HepG2 (cell line): Measurements from ENCODE around the gene MICAL3. TPM values are rescaled to one million over a fixed set of nuclear protein-coding genes. Genes with fewer than 3 reads are reported as not detected.

ENCODE experiments used
- ATRX ChIP-seq: sonication (generic); formaldehyde crosslinking; IDR thresholded peaks from 2 replicates; pipeline ENCODE4 v1.4.0; 2020; ENCODE audit warnings: missing genetic modification reagents, borderline replicate concordance
- ETV5 ChIP-seq: IDR thresholded peaks from 2 replicates; pipeline ENCODE4 v1.6.1; 2018; ENCODE audit warnings: missing biosample characterization, missing genetic modification reagents, inconsistent platforms, borderline replicate concordance
- GATAD2A ChIP-seq: IDR thresholded peaks from 2 replicates; pipeline ENCODE4 v1.6.1; 2016
- NR2F2 ChIP-seq: IDR thresholded peaks from 2 replicates; pipeline ENCODE4 v1.6.1; 2012; ENCODE audit warnings: low read depth, inconsistent platforms, borderline replicate concordance
- PHF8 ChIP-seq: sonication (generic); formaldehyde crosslinking; IDR thresholded peaks from 2 replicates; pipeline ENCODE4 v1.5.0; 2020; ENCODE audit warnings: missing genetic modification reagents
- POLR2A ChIP-seq, 2 experiments: IDR thresholded peaks; 2 replicates each; pipeline ENCODE4 v1.6.1; 2011; ENCODE audit warnings: low read depth in 2 of 2, low read length in 2 of 2, mild to moderate bottlenecking in 1 of 2, moderate library complexity in 1 of 2; ENCODE audit not compliant: insufficient read depth in 1 of 2
- RELA ChIP-seq: sonication (generic); formaldehyde crosslinking; IDR thresholded peaks from 2 replicates; pipeline ENCODE4 v1.4.0; 2020; ENCODE audit warnings: missing genetic modification reagents
- ZBTB21 ChIP-seq: sonication (generic); formaldehyde crosslinking; IDR thresholded peaks from 2 replicates; pipeline ENCODE4 v1.4.0; 2020; ENCODE audit warnings: missing genetic modification reagents
- ZMYM2 ChIP-seq: sonication (generic); formaldehyde crosslinking; IDR thresholded peaks from 2 replicates; pipeline ENCODE4 v1.8.0; 2022; ENCODE audit warnings: mild to moderate bottlenecking, missing genetic modification reagents
- ZNF543 ChIP-seq: sonication (generic); formaldehyde crosslinking; IDR thresholded peaks from 2 replicates; pipeline ENCODE4 v1.4.0; 2020; ENCODE audit warnings: mild to moderate bottlenecking, missing genetic modification reagents
- ZNF598 ChIP-seq: sonication (generic); formaldehyde crosslinking; IDR thresholded peaks from 2 replicates; pipeline ENCODE4 v1.5.1; 2020; ENCODE audit warnings: mild to moderate bottlenecking, missing genetic modification reagents, borderline replicate concordance
- ZNF614 ChIP-seq: IDR thresholded peaks from 2 replicates; pipeline ENCODE4 v1.6.1; 2018; ENCODE audit warnings: missing biosample characterization, missing genetic modification reagents, inconsistent platforms, borderline replicate concordance
- ZNF788 ChIP-seq: sonication (generic); formaldehyde crosslinking; IDR thresholded peaks from 2 replicates; pipeline ENCODE4 v1.5.0; 2020; ENCODE audit warnings: mild to moderate bottlenecking, missing genetic modification reagents, borderline replicate concordance
- polyA plus RNA-seq, 8 experiments: library from polyadenylated mRNA; depleted of rRNA in 3 of 8; stranded (reverse) in 7 of 8; unstranded in 1 of 8; fragments of >200 nt; fragmentation: Illumina TruSeq in 4 of 8; extraction: Trizol in 4 of 8; gene quantifications; 2 replicates each; pipeline versions ENCODE4 v1.2.1 to v1.2.3, GENCODE V29; 2011 to 2016; ENCODE audit warnings: low read depth in 4 of 8, missing spikeins in 1 of 8, mixed read lengths in 1 of 8; ENCODE audit not compliant: insufficient read depth in 1 of 8
- total RNA-seq, 5 experiments: library from RNA; depleted of rRNA; stranded (reverse); fragments of >200 nt; fragmentation: Illumina TruSeq; extraction: Trizol; gene quantifications; 2 replicates each; pipeline ENCODE4 v1.2.3, GENCODE V29; 2016; ENCODE audit warnings: low read depth in 1 of 5
- TF ChIP-seq, protein P1 (sequence below): IDR thresholded peaks from 2 replicates; pipeline ENCODE4 v1.6.1; 2012; ENCODE audit warnings: low read depth, low read length, improper control_type of control experiment
- TF ChIP-seq, protein P2 (sequence below), 2 experiments: fragments of 450-650 bp in 1 of 2; sonication (generic) in 1 of 2; formaldehyde crosslinking in 1 of 2; IDR thresholded peaks; 2 replicates each; pipeline versions ENCODE4 v1.6.1 to v1.8.0; 2016 to 2022; ENCODE audit warnings: antibody characterized with exemption in 1 of 2, mild to moderate bottlenecking in 1 of 2, missing genetic modification reagents in 1 of 2
- TF ChIP-seq, protein P3 (sequence below): IDR thresholded peaks from 2 replicates; pipeline ENCODE4 v1.6.1; 2018; ENCODE audit warnings: missing genetic modification reagents, mild to moderate bottlenecking, missing compliant biosample characterization
- TF ChIP-seq, protein P4 (sequence below): sonication (generic); formaldehyde crosslinking; IDR thresholded peaks from 2 replicates; pipeline ENCODE4 v1.5.0; 2020; ENCODE audit warnings: mild to moderate bottlenecking, low read depth, missing genetic modification reagents, borderline replicate concordance

The MICAL3 gene
- total and polyA plus RNA-seq, 2 of the 13 experiments (the other 11 are each of a cell fraction or from before 2014, with no cell fraction given), result 5.3 to 12.5 TPM

DNA sequence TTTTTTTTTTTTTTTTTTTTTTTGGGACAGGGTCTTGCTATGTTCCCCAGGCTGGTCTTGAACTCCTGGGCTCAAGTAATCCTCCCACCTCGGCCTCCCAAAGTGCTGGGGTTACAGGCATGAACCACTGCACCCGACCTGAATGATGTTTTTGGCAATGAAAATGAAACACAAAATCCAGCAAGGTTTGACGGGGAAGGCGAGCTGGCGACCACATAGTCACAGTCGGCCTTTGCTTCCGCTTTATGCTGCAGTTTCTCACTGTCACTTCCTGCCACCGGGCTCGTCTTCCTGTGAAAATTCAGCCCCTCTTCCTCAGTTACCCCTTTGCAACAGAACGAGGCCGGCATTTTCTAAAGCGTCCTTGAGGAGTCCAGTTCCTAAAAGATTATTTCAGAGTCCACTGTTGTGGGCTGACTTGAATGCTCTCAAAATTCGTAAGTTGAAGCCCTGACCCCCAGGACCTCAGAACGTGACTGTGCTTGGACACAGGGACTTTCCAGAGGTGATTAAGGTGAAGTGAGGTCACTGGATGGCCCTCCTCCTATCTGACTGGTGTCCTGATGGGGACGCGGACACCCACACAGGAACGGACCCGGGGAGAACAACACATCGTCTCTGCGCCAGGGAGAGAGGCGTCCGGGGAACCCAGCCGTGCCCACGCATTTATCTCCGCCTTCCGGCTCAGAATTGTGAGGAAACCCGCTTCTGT, 247.2 kb downstream of the MICAL3 start (continued):
- TF ChIP-seq, protein P1, sequence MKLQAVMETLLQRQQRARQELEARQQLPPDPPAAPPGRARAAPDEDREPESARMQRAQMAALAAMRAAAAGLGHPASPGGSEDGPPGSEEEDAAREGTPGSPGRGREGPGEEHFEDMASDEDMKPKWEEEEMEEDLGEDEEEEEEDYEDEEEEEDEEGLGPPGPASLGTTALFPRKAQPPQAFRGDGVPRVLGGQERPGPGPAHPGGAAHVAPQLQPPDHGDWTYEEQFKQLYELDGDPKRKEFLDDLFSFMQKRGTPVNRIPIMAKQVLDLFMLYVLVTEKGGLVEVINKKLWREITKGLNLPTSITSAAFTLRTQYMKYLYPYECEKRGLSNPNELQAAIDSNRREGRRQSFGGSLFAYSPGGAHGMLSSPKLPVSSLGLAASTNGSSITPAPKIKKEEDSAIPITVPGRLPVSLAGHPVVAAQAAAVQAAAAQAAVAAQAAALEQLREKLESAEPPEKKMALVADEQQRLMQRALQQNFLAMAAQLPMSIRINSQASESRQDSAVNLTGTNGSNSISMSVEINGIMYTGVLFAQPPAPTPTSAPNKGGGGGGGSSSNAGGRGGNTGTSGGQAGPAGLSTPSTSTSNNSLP, result no peak
- TF ChIP-seq ZNF788 (CRISPR knock-in tag) (peak; percentile 75; the same call in 1 of the 2 replicates), ATRX (no peak), ZMYM2 (peak; percentile 46; the same call in 1 of the 2 replicates), ETV5 (CRISPR knock-in tag) (peak; percentile 45; the same call in 1 of the 2 replicates), ZBTB21 (CRISPR knock-in tag) (peak; percentile 40; the same call in 1 of the 2 replicates), ZNF598 (peak; percentile 25; the same call in 1 of the 2 replicates), PHF8 (CRISPR knock-in tag) (peak; percentile 72), ZNF614 (0 out of 2 replicates have a peak, but pooled peaks have one; percentile 46), ZNF543 (0 out of 2 replicates have a peak, but pooled peaks have one; percentile 49), GATAD2A (CRISPR knock-in tag) (peak; percentile 67), POLR2A (IDR thresholded peaks at IDR 0.05; ENCODE audit: insufficient read depth in 1 of 2, low read depth in 2 of 2, low read length in 2 of 2) (peak; percentile 76 to 77), RELA (CRISPR knock-in tag) (peak; percentile 92), NR2F2 (0 out of 2 replicates have a peak, but pooled peaks have one; percentile 50)
- TF ChIP-seq, protein P2, sequence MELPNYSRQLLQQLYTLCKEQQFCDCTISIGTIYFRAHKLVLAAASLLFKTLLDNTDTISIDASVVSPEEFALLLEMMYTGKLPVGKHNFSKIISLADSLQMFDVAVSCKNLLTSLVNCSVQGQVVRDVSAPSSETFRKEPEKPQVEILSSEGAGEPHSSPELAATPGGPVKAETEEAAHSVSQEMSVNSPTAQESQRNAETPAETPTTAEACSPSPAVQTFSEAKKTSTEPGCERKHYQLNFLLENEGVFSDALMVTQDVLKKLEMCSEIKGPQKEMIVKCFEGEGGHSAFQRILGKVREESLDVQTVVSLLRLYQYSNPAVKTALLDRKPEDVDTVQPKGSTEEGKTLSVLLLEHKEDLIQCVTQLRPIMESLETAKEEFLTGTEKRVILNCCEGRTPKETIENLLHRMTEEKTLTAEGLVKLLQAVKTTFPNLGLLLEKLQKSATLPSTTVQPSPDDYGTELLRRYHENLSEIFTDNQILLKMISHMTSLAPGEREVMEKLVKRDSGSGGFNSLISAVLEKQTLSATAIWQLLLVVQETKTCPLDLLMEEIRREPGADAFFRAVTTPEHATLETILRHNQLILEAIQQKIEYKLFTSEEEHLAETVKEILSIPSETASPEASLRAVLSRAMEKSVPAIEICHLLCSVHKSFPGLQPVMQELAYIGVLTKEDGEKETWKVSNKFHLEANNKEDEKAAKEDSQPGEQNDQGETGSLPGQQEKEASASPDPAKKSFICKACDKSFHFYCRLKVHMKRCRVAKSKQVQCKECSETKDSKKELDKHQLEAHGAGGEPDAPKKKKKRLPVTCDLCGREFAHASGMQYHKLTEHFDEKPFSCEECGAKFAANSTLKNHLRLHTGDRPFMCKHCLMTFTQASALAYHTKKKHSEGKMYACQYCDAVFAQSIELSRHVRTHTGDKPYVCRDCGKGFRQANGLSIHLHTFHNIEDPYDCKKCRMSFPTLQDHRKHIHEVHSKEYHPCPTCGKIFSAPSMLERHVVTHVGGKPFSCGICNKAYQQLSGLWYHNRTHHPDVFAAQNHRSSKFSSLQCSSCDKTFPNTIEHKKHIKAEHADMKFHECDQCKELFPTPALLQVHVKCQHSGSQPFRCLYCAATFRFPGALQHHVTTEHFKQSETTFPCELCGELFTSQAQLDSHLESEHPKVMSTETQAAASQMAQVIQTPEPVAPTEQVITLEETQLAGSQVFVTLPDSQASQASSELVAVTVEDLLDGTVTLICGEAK (IDR thresholded peaks at IDR 0.05), result 0 out of 2 replicates have a peak, but pooled peaks have one; percentile 1
- TF ChIP-seq, protein P2 (CRISPR knock-in tag; IDR thresholded peaks at IDR 0.05), result peak; percentile 37; the same call in 1 of the 2 replicates
- TF ChIP-seq, protein P3, sequence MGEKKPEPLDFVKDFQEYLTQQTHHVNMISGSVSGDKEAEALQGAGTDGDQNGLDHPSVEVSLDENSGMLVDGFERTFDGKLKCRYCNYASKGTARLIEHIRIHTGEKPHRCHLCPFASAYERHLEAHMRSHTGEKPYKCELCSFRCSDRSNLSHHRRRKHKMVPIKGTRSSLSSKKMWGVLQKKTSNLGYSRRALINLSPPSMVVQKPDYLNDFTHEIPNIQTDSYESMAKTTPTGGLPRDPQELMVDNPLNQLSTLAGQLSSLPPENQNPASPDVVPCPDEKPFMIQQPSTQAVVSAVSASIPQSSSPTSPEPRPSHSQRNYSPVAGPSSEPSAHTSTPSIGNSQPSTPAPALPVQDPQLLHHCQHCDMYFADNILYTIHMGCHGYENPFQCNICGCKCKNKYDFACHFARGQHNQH (CRISPR knock-in tag), result peak; percentile 63; the same call in 1 of the 2 replicates
- TF ChIP-seq, protein P4, sequence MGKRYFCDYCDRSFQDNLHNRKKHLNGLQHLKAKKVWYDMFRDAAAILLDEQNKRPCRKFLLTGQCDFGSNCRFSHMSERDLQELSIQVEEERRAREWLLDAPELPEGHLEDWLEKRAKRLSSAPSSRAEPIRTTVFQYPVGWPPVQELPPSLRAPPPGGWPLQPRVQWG, result no peak
